ENCODE results near the gene CSAD. TPM values are rescaled to one million over a fixed set of nuclear protein-coding genes. Genes with fewer than 3 reads are reported as not detected.

Gene CSAD
- total and polyA plus RNA-seq, 2 of the 13 experiments (the other 11 are each of a cell fraction or from before 2014, with no cell fraction given), result 7.2 to 23.5 TPM

DNA sequence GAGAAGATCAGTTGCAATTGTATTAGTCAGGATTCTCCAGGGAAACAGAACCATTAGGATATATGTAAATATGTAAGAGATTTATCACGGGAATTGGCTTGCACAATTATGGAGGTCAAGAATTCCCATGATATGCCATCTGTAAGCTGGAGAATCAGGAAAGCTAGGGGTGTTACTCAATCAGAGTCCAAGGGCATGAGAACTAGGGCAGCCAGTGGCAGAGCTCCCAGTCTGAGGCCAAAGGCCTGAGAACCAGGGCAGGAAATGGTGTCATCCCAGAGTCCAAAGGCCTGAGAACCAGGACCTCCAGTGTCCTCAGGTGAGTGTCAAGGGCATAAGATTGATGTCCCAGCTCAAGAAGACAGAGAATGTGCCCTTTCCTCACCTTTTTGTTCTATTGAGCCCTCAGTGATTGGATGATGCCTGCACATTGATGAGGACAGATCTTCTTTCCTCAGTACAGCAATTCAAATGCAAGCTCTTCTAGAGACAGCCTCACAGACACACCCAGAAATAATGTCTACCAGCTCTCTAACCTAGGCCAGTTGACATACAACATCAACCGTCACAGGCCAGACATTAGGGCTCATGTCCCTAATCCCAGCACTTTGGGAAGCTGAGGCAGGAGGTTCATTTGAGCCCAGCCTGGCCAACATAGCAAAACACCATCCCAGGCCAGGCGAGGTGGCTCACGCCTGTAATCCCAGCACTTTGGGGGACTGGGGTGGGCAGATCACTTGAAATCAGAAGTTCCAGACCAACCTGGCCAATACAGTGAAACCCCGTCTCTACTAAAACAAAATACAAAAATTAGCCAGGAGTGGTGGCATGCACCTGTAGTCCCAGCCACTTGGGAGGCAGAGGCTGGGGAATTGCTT is 35.1 kb downstream of the CSAD start (continued):
- TF ChIP-seq TFE3 (CRISPR knock-in tag; IDR thresholded peaks at IDR 0.05), result 0 out of 2 replicates have a peak, but pooled peaks have one; percentile 57
- TF ChIP-seq ZNF235 (CRISPR knock-in tag; IDR thresholded peaks at IDR 0.05; ENCODE audit: borderline replicate concordance), result no peak
- TF ChIP-seq NKX3-1 (CRISPR knock-in tag; IDR thresholded peaks at IDR 0.05), result no peak
- TF ChIP-seq HOXA3 (CRISPR knock-in tag; IDR thresholded peaks at IDR 0.05), result peak; percentile 56; the same call in 1 of the 2 replicates
- TF ChIP-seq ZNF563 (CRISPR knock-in tag; IDR thresholded peaks at IDR 0.05), result no peak
- peak; percentile 61; the same call in 1 of the 2 replicates for TF ChIP-seq IRF2 (CRISPR knock-in tag; IDR thresholded peaks at IDR 0.05)
- no peak for TF ChIP-seq KDM6A (CRISPR knock-in tag; IDR thresholded peaks at IDR 0.05; ENCODE audit: low read depth)
- TF ChIP-seq ZNF333 (CRISPR knock-in tag; IDR thresholded peaks at IDR 0.05; ENCODE audit: borderline replicate concordance), result no peak
- TF ChIP-seq ZBTB34 (CRISPR knock-in tag; IDR thresholded peaks at IDR 0.05), result 0 out of 2 replicates have a peak, but pooled peaks have one; percentile 6
- no peak for TF ChIP-seq ZNF619 (CRISPR knock-in tag; IDR thresholded peaks at IDR 0.05)
- no peak for TF ChIP-seq DPF2 (CRISPR knock-in tag; IDR thresholded peaks at IDR 0.05; ENCODE audit: borderline replicate concordance, low read depth)
- no peak for TF ChIP-seq ZNF383 (CRISPR knock-in tag; IDR thresholded peaks at IDR 0.05; ENCODE audit: borderline replicate concordance)
- no peak for TF ChIP-seq TGIF2 (CRISPR knock-in tag; IDR thresholded peaks at IDR 0.05)
- no peak for TF ChIP-seq CENPX (CRISPR knock-in tag; IDR thresholded peaks at IDR 0.05)
- TF ChIP-seq, protein P1, sequence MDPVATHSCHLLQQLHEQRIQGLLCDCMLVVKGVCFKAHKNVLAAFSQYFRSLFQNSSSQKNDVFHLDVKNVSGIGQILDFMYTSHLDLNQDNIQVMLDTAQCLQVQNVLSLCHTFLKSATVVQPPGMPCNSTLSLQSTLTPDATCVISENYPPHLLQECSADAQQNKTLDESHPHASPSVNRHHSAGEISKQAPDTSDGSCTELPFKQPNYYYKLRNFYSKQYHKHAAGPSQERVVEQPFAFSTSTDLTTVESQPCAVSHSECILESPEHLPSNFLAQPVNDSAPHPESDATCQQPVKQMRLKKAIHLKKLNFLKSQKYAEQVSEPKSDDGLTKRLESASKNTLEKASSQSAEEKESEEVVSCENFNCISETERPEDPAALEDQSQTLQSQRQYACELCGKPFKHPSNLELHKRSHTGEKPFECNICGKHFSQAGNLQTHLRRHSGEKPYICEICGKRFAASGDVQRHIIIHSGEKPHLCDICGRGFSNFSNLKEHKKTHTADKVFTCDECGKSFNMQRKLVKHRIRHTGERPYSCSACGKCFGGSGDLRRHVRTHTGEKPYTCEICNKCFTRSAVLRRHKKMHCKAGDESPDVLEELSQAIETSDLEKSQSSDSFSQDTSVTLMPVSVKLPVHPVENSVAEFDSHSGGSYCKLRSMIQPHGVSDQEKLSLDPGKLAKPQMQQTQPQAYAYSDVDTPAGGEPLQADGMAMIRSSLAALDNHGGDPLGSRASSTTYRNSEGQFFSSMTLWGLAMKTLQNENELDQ (CRISPR knock-in tag; IDR thresholded peaks at IDR 0.05; ENCODE audit: borderline replicate concordance), result no peak
- 0 out of 2 replicates have a peak, but pooled peaks have one; percentile 21 for TF ChIP-seq ELF3 (CRISPR knock-in tag; IDR thresholded peaks at IDR 0.05)
- peak; percentile 87 for TF ChIP-seq PPARG (CRISPR knock-in tag; conservative IDR thresholded peaks at IDR 0.05)
- no peak for TF ChIP-seq NFIB (CRISPR knock-in tag; IDR thresholded peaks at IDR 0.05; ENCODE audit: borderline replicate concordance)
- TF ChIP-seq REPIN1 (CRISPR knock-in tag; IDR thresholded peaks at IDR 0.05; ENCODE audit: borderline replicate concordance, low read depth), result 0 out of 2 replicates have a peak, but pooled peaks have one; percentile 24
- no peak for TF ChIP-seq ZNF674 (CRISPR knock-in tag; IDR thresholded peaks at IDR 0.05; ENCODE audit: low read depth)
- TF ChIP-seq ZNF567 (CRISPR knock-in tag; IDR thresholded peaks at IDR 0.05; ENCODE audit: borderline replicate concordance), result no peak
- TF ChIP-seq, protein P2, sequence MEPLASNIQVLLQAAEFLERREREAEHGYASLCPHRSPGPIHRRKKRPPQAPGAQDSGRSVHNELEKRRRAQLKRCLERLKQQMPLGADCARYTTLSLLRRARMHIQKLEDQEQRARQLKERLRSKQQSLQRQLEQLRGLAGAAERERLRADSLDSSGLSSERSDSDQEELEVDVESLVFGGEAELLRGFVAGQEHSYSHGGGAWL (CRISPR knock-in tag; IDR thresholded peaks at IDR 0.05), result no peak
- no peak for TF ChIP-seq HNRNPLL (IDR thresholded peaks at IDR 0.05; ENCODE audit: low read depth, low read length, poor library complexity, severe bottlenecking)

Data from HepG2 (cell line).